GM18498 (cell line): ENCODE measurements around the gene NRCAM.
A peak's percentile ranks its signal among the peaks of the same experiment; 100 is the strongest.

Experiments used
- ATAC-seq: cut with Tn5 transposase; IDR thresholded peaks from one replicate; pipeline ENCODE4 v1.9.1; 2021; ENCODE audit warnings: mild to moderate bottlenecking, moderate library complexity; ENCODE audit not compliant: unreplicated experiment

The NRCAM gene

DNA sequence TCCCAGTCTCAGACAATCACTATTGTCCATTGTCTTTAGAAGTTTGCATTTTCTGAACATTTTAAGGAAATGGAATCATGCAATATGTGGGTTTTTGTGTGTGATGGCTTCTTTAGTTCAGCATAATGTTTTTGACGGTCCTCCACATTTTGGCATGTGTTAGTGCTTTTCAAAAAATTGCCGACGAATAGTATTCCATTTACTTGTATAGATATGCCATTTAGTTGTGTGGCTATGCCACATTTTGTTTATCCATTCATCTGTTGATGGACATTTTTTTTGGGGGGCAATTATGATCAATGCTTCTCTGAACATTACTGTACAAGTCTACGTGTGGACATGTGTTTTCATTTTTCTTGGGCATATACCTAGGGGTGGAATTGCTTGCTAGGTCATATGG, 314.1 kb downstream of the NRCAM start:
- ATAC-seq = no peak

DNA sequence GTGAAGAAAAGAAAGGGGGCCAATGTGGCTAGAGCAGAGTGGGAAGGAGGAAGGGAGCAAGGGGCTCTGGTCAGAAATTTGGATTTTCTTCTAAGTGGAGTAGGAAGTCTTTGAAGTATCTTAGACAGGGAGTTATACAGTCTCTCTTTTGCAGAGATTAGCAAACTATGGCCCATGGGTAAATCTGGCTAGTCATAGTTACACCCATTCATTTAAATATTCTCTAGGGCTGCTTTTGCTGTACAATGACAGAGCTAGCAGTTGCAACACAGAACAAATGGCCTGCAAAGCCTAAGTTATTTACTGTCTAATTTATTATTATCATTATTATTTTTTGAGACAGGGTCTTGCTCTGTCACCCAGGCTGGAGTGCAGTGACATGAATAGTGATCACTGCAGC, 315.6 kb downstream of the NRCAM start:
- ATAC-seq = no peak

DNA sequence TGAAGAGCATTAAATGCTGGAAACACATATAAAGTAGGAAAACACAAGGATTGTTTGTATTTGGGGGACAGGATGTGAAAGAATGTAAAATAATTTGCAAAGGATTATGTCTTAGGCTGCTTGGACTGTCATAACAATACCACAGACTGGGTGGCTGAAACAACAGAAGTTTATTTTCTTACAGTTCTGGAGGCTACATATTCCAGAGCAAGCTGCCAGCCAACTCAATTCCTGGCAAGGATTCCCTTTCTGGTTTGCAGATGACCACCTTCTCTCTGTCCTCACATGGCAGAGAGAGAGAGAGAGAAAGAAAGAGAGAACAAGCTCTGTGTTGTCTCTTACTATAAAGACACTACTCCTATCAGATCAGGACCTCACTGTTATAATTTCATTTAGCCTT, 317.3 kb downstream of the NRCAM start:
- ATAC-seq = no peak

DNA sequence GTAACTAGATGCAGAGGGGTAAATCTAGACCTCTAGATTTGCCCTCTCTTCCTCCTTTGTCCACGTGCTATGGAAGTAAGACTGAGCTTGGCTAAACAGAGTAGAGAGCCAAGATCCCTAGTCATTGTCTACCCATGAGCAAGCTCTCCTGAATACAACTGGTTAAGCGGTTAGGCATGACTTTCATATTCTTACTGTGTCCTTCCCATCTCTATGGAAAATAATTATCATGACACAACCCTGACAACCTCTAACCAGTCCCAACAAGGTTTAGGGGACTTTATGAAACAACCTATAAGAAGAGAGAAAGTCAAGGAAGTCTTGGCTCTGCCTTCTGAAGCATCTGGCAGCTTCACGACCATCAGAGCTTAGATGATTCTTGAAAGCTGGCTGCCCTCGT, 318.2 kb downstream of the NRCAM start:
- no peak for ATAC-seq

DNA sequence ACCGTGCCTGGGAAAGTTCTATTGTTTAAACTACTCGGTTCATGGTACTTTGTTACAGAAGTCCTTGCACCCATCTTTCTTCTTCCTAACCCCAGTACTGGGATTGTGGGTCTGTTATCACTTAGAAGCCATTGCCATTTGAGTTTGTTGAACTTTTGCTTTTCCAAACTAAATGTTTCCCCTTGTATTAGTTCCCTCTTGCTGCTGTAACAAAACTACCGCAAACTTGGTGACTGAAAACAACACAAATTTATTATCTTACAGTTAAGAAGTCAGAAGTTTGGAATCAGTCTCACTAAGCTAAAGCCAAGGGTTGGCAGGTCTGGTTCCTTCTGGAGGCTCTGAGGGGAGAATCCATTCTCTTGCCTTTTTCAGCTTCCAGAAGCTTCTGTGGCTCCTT, 319.2 kb downstream of the NRCAM start:
- no peak for ATAC-seq

DNA sequence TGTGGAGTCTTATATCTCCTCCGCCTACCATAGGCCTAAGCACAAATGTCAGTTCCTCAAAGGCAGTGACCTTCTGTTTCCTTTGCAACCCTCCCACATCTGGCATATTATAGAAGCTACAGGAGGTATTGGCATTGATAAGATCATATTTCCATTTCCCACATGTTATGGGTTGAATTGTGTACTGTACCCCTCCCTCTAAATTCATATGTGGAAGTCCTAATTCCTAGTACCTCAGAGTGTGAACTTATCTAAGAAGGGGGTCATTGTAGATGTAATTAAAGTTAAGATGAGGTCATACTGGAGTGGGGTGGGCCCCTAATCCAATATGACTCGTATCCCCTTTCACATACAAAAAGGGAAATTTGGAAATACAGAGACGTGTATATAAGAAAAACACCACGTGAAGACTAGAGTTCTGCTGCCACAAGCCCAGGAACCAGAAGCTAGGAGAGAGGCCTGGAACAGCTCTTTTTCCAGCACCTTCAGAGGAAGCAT, 320.0 kb downstream of the NRCAM start:
- peak; percentile 18 for ATAC-seq

DNA sequence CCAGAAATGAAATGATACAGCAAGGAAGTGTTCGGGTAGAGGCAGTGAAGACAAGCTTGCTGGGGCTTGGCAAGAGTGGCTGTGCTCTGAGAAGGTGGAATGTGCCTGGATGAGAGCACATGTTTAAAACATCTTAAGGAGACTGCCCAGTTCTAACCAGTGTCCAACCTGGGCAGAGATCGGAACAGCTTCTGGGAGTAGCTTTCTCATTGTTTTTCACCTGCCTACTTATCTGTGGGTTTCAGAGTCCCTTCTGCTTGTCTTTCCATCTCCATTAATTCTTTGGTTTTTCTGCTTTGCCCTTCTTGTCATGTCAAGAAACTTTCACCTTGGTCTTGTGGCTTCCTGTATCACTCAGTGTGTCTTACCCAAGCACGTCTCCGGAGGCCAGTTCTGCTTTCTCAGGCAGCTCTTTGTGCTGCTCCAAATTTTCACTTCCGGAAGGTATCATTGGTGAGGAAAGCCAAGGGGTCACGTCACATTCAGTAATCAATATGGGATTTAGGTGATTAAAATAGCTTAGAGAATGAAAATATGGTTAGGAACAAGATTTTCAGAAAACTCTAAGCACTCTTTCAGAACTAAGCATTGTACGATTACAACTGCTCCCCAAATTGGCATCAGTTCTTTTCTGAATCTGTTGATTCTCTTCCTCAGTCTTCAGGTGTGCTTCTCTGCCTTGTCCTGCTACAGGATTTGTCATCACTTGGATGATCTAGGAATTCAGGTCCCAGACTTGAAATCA, 320.6 kb downstream of the NRCAM start:
- peak; percentile 97 for ATAC-seq

DNA sequence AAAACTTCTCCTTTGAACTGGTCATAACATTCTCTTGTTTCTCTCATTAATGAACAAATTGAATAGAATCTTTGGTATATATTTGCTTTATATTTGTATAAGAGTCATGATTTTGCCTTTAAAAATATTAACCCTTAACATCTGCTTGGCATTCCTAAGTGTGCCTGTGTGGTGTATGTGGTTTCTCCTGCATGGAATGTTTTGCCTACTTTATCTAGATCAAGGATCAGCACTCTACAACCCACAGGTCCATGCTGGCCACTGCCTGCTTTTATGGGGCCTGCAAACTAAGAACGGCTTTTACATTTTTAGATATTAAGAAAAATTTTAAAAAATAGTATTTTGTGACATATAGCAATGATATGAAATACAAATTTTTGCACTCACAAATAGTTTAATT, 321.8 kb downstream of the NRCAM start:
- no peak for ATAC-seq

DNA sequence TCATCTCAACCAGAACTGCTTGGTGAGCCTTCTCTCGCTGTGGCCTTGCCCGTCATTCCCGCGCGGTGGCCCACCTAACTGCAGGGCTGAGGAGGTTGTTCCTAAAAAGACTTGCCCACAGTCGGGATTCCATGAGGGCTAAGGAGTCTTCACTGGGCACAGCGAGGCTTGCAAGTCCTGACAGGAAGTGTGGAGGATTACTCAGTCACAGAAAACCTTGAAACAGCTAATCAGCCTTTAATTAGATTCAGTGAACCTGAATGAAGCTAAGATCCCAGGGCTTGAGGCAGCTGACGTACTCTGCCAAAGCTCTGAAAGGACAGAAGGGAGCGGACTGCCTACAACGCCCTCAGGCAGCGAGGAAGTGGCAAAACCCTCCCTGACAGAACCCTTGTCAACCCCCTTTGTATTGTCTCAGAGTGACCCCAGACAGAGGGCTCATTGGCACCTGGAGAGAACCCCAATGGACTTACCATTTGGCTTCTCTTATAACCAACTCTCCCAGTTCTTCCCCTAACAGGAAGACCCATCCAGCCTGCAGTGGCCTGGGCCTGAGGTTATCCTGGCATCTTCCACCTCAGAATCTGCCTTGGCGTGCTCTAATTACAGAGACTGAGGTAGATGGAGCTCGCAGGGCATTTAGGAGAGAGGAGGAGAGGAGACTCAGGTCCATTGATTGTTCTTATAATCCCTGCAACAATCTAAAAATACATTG, 323.5 kb downstream of the NRCAM start:
- no peak for ATAC-seq

DNA sequence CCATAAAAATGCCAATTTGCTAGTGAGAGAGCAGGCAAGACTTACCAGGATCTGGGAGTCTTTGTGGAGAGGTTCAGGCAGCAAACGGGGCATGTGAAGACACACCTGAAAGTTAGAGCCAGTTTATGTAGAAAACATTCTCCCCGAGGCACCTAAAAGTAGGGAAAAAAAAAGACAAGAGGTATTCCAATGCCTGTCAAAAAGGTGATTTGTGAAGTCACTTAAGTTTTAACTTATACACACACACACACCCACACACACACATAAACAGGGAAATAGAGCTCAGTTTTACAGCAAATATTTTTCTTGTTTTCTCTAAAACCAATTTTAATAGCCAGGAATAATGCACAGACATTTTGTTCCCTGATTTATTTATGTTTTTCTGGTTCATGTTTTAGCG, 326.0 kb downstream of the NRCAM start, which contains the start of gene LAMB4:
TSS of gene LAMB4 (minus strand) at position 101 of the 400 bp plus-strand sequence. CDS start 7,197 bp downstream, outside the sequence.
- no peak for ATAC-seq

DNA sequence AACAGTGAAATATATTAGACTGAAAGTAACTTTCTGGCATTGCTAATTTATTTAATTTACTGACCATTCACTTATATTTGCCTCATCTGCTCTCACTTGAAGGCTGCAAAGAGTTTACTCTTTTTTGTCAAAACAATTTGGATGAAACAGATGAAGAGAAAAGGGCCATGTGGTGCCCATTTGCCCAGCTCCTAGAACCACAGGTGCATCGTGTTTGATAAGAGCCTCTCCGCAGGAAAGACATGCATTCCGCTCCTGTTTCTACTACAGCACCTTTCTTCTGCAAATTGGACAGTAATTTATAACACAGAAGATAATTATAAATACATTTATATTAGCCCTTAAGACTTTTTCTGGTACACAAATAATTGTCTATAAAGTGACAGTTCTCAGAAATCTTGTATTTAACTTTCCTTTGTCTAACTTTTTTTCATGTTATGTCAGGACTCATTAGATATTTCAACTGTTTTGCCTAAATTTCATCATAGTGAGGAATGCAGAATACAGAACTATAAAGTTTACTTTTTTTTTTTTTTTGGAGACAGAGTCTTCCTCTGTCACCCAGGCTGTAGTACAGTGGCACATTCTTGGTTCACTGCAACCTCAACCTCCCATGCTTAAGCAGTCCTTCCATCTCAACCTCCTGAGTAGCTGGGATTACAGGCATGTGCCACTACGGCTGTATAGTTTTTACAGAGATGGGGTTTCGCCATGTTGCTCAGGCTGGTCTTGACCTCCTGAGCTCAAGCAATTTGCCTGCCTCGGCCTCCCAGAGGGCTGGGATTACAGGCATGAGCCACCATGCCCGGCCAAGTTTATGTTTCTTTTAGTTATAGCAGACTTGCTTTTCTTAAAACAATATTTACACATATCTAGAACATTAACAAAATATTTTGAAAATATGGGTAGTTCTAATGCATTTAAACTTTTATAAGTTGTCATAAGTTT, 326.9 kb downstream of the NRCAM start:
- ATAC-seq = no peak

DNA sequence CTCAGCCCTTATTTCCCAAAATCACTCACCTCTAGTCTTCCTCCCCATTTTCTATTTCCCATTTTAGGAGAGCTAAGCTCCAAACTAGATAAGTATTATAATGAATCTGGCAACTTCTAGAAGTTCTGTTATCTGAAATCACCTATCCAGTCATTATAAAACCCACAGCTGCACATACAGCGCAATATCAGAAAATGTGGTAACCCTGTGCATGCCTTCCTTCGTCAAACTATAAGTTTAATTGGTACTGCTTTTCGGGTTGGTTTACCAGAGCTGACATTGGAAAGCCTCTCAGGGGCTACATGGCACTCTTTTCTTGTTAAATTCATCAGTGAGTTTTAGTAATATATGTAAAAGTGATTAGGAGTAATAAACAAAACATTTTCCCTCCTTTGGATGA, 327.7 kb downstream of the NRCAM start:
- ATAC-seq = no peak

DNA sequence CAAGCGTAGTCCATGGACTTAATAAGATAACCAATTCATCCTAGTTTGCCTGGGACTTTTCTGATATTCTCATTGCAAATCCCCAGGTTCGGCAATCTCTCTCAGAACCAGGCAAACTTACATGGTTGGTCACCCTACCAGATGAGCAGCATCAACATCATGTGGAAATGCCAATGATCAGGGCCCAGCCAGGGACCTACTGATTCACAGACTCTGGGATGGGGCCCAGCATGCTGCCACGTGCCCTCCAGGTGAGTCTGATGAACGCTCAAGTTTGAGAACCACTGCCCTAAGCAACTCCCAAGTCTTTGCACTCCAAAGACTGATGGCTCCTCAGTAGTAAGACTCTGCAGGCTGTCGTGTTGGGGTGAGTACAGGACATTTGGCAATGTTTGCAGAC, 328.8 kb downstream of the NRCAM start:
- ATAC-seq = no peak

DNA sequence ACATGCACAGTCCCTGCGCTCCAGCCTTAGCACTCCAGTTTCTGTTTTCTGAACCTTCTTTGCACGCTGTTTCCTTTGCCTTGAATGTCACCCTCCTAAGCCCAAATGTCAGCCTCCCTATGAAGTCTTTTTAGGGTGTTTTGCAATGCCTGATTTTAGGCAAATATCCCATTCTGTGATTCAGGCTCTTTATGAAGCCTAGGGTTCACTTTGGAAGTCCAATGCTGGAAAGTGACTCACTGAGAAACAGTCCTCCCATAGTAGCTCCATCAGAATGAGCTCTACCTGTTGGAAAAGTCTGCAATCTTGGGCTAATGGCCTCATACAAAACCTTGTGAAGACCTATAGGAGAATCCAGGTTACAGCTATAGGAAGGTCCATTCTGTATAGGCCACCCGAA, 331.4 kb downstream of the NRCAM start:
- ATAC-seq = no peak

DNA sequence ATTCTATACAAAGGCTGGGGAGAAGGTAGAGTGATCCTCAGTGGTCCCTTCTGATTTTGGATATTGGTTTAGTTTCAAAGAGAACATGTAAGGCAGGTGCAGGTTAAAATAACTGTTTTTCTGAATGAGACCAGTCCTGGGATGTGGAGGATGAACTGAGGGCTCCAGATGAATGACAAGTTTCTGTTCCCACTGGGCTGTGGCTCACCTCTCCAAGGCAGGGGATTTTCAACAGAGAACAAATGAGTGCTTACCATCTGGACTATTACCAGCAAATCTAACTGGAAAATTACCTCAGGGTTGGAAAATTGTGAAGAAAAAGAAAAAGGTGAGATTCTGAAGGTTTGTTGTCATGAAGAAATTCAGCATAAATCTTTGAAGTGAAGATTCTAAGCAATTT, 334.1 kb downstream of the NRCAM start:
- ATAC-seq = no peak

DNA sequence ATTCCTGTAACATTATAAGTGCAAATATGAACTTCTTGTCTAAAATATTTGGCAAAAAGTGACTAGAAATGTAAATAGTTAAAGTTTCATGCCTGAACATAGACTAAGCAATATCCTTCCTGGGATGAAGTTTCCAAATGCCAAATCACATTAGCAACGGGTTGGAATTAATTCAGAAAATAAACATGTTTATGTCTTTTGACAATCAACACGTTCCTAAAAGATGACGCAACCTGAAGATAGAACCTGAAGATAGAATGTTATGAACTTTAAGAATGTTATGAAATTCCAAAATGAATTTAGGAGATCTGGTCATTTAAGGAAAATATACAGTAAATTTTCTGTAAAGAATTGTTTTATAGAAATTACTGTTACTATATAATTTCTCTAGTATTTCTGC, 335.3 kb downstream of the NRCAM start:
- ATAC-seq = no peak

DNA sequence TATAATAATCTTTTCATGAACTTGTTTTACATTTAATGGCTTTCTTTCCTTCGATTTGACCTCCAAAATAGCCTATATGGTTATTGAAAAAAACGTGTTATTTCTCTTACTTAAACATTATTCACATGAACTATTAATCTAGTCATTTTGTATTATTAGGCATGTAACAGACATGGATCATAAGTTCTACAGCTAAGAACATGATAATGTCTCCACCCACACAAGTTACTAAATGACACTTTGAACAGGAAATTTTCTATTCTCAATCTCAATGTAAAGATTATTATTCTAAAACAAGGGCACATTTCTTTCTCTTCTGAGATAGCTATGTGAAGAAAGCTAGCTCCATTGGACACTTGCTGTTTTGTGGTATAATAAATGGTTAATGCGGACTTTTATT, 336.0 kb downstream of the NRCAM start:
- no peak for ATAC-seq

DNA sequence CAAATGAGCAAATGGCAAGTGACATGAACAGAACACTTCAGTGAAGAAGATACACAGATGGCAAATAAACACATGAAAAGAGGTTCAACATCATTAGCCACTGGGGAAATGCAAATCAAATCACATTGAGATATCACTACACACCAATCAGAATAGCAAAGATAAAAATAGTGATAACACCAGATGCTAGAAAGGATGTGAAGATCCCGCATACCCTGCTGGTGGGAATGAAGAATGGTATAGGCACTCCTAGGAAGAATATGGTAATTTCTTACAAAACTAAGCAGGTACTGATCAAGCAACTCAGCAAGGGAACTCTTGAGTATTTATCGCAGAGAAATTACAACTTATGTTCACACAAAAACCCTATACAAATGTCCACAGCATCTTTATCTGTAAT, 337.3 kb downstream of the NRCAM start:
- ATAC-seq = no peak

DNA sequence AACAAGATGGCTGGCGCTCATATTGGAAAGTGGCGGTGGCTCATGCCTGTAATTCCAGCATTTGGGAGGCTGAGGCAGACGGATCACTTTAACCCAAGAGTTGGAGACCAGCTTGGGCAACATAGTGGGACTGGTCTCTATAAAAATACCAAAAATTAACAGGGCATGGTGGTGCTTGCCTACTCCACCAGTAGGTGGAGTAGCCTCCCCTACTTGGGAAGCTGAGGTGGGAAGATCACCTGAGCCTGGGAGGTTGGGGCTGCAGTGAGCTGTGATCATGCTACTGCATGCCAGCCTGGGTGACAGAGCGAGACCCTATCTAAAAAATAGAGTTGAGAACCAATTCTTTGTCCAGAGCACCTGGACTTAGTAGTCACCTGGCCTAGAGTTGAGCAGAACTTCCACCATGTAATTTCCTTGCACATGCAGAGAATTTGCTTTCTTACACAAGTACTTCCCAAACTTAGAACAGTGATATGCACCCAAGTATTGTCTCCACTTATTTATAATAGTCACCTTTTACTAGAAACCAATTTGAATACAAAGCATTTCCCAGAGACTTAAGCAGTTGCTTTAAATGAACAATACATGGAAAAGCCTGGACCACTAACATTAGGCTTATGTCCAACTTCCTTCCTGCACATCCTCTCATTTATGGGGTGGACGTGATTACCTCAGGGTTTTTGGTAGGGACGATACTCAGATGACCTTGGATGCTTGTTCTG, 342.0 kb downstream of the NRCAM start:
- ATAC-seq = peak; percentile 78

DNA sequence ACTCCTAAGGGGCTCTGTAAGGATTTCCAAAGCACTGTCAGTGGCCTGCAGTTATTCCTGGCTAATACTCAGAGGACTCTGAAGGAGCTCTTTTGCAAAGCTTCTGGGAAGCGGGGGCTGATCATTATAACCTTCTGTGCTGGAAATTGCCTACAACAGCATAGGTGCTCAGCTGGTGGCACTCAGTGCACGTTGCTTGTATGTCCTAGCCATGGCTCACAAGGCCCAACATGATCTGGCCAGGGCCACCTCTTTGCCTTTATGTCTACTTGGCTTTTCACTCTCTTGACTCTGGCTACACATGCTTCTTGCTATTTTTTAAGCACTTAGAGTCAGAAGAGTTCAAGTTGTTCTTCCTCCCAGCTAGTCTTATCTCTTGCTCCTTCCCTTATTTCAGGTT, 343.6 kb downstream of the NRCAM start:
- ATAC-seq = no peak
